H1 (cell line): ENCODE results near the gene ADGRD2. TPM values are rescaled to one million over a fixed set of nuclear protein-coding genes. Genes with fewer than 3 reads are reported as not detected.

Experiments used
- CTCF ChIA-PET: fragments of 300-600 bp; sonication (Branson Sonifier 250); formaldehyde crosslinking; loops from one replicate; lab custom pipeline; 2021; ENCODE audit not compliant: partially characterized antibody; lab: Charles Lee
- POLR2A ChIA-PET: fragments of 300-600 bp; sonication (Branson Sonifier 250); formaldehyde crosslinking; loops from one replicate; lab custom pipeline; 2021; ENCODE audit warnings: inconsistent platforms; ENCODE audit not compliant: partially characterized antibody; lab: Charles Lee
- DNase-seq, 2 experiments: peaks; one replicate each; pipeline versions ENCODE4 v3.0.0 to v3.0.0-alpha.2; 2010 to 2022; ENCODE audit warnings: low spot score in 2 of 2, low read depth in 1 of 2, mixed read lengths in 1 of 2
- FAIRE-seq: peaks from 2 replicates; lab custom pipeline; 2011; peaks lifted over from hg19 to GRCh38; lab: Jason Lieb, UNC
- H2AFZ ChIP-seq: 2 replicates; pipeline ENCODE4 v1.8.1; 2012; ENCODE audit warnings: low read length, inconsistent platforms
- H2AK5ac ChIP-seq: 2 replicates; pipeline ENCODE4 v1.6.1; 2013; ENCODE audit warnings: low read depth, low read length
- H2BK120ac ChIP-seq: replicated peaks from 2 replicates; pipeline ENCODE3; 2013; ENCODE audit warnings: low read depth, low read length, inconsistent platforms
- H2BK12ac ChIP-seq: 2 replicates; pipeline ENCODE4 v1.6.1; 2013; ENCODE audit warnings: low read depth, low read length
- H2BK15ac ChIP-seq: 2 replicates; pipeline ENCODE4 v1.6.1; 2013; ENCODE audit warnings: low read length
- H2BK20ac ChIP-seq: 2 replicates; pipeline ENCODE4 v1.6.1; 2013; ENCODE audit warnings: low read length
- H2BK5ac ChIP-seq: 2 replicates; pipeline ENCODE4 v1.6.1; 2013; ENCODE audit warnings: low read depth, low read length
- H3K14ac ChIP-seq: 2 replicates; pipeline ENCODE4 v1.6.1; 2013; ENCODE audit warnings: inconsistent platforms; ENCODE audit not compliant: insufficient read length
- H3K18ac ChIP-seq: 2 replicates; pipeline ENCODE4 v1.6.1; 2013; ENCODE audit warnings: low read length; ENCODE audit errors: extremely low read depth
- H3K23ac ChIP-seq: 2 replicates; pipeline ENCODE4 v1.6.1; 2013; ENCODE audit warnings: inconsistent platforms; ENCODE audit not compliant: insufficient read length
- H3K23me2 ChIP-seq: 2 replicates; pipeline ENCODE4 v1.6.1; 2013; ENCODE audit warnings: low read depth, low read length
- H3K27ac ChIP-seq: 2 replicates; pipeline ENCODE4 v1.6.1; 2011; ENCODE audit warnings: low read depth, low read length, inconsistent platforms
- H3K27me3 ChIP-seq, 4 experiments: replicated peaks in 1 of 4; 1 replicate in 1 of 4; 2 replicates in 3 of 4; pipeline versions ENCODE4 v1.6.1 to v1.8.1; 2011 to 2013; ENCODE audit warnings: low read length in 3 of 4, mild to moderate bottlenecking in 3 of 4, inconsistent platforms in 2 of 4, mixed read lengths in 2 of 4, moderate library complexity in 1 of 4; ENCODE audit not compliant: control insufficient read depth in 3 of 4, insufficient read depth in 3 of 4; ENCODE audit errors: extremely low read depth in 1 of 4
- H3K36me3 ChIP-seq, 4 experiments: 2 replicates each; pipeline versions ENCODE4 v1.6.1 to v1.8.1; 2011 to 2013; ENCODE audit warnings: mild to moderate bottlenecking in 4 of 4, low read length in 3 of 4, moderate library complexity in 2 of 4, control low read depth in 1 of 4, inconsistent platforms in 1 of 4; ENCODE audit not compliant: insufficient read depth in 4 of 4, control insufficient read depth in 2 of 4
- H3K4ac ChIP-seq: replicated peaks from 2 replicates; pipeline ENCODE3; 2013; ENCODE audit warnings: low read length, low read depth, mixed read lengths, inconsistent platforms; ENCODE audit not compliant: insufficient read length
- H3K4me1 ChIP-seq, 4 experiments: replicated peaks in 1 of 4; 1 replicate in 1 of 4; 2 replicates in 3 of 4; pipeline versions ENCODE4 v1.6.1 to v1.8.1; 2011 to 2013; ENCODE audit warnings: low read length in 3 of 4, inconsistent platforms in 2 of 4, mixed read lengths in 1 of 4; ENCODE audit not compliant: insufficient read depth in 4 of 4, control insufficient read depth in 3 of 4
- H3K4me2 ChIP-seq, 2 experiments: 2 replicates each; pipeline versions ENCODE4 v1.6.1 to v1.8.1; 2011 to 2013; ENCODE audit warnings: low read depth in 2 of 2, low read length in 2 of 2, control low read depth in 1 of 2, inconsistent platforms in 1 of 2, mild to moderate bottlenecking in 1 of 2; ENCODE audit not compliant: insufficient read depth in 1 of 2
- H3K4me3 ChIP-seq, 4 experiments: fragments of 200-600, 300-600 bp in 1 of 4; sonication (generic), shearing (Covaris generic), sonication (Bioruptor Twin) in 1 of 4; 2 replicates each; pipeline versions ENCODE4 v1.5.1 to v1.8.1; 2011 to 2016; ENCODE audit warnings: low read length in 4 of 4, low read depth in 3 of 4, control low read depth in 2 of 4, inconsistent platforms in 2 of 4, mild to moderate bottlenecking in 2 of 4, mixed read lengths in 1 of 4, moderate library complexity in 1 of 4; ENCODE audit not compliant: insufficient read depth in 2 of 4; ENCODE audit errors: extremely low read depth in 1 of 4
- H3K56ac ChIP-seq: replicated peaks from 2 replicates; pipeline ENCODE3; 2013; ENCODE audit warnings: low read depth, mild to moderate bottlenecking, mixed read lengths, low read length, inconsistent platforms; ENCODE audit not compliant: insufficient read length
- H3K79me1 ChIP-seq: 2 replicates; pipeline ENCODE4 v1.6.1; 2013; ENCODE audit warnings: low read depth, low read length, control low read depth
- H3K79me2 ChIP-seq, 2 experiments: 2 replicates each; pipeline versions ENCODE4 v1.6.1 to v1.8.1; 2012 to 2013; ENCODE audit warnings: low read length in 2 of 2, mild to moderate bottlenecking in 2 of 2, inconsistent platforms in 1 of 2; ENCODE audit not compliant: insufficient read depth in 2 of 2, control insufficient read depth in 1 of 2
- H3K9ac ChIP-seq, 4 experiments: replicated peaks in 1 of 4; 1 replicate in 1 of 4; 2 replicates in 3 of 4; pipeline versions ENCODE4 v1.6.1 to v1.8.1; 2011 to 2013; ENCODE audit warnings: low read depth in 3 of 4, low read length in 3 of 4, control low read depth in 2 of 4, mild to moderate bottlenecking in 2 of 4, moderate library complexity in 2 of 4, inconsistent platforms in 1 of 4; ENCODE audit errors: extremely low read depth in 1 of 4
- H3K9me3 ChIP-seq, 2 experiments: 2 replicates each; pipeline versions ENCODE4 v1.6.1 to v1.8.1; 2012 to 2013; ENCODE audit warnings: mild to moderate bottlenecking in 2 of 2, moderate library complexity in 2 of 2, control low read depth in 1 of 2, inconsistent platforms in 1 of 2, low read depth in 1 of 2, low read length in 1 of 2, mixed read lengths in 1 of 2; ENCODE audit not compliant: insufficient read depth in 2 of 2
- H4K20me1 ChIP-seq, 2 experiments: replicated peaks in 1 of 2; 2 replicates each; pipeline versions ENCODE3 to v1.8.1; 2011 to 2013; ENCODE audit warnings: inconsistent platforms in 2 of 2, low read length in 2 of 2, mild to moderate bottlenecking in 1 of 2; ENCODE audit not compliant: insufficient read depth in 2 of 2, control insufficient read depth in 1 of 2
- H4K5ac ChIP-seq: 2 replicates; pipeline ENCODE4 v1.6.1; 2013; ENCODE audit warnings: low read length, low read depth, mixed read lengths, inconsistent platforms; ENCODE audit not compliant: insufficient read length
- H4K8ac ChIP-seq: 2 replicates; pipeline ENCODE4 v1.8.0; 2013; ENCODE audit warnings: mild to moderate bottlenecking, moderate library complexity, low read length, inconsistent platforms; ENCODE audit not compliant: insufficient read depth; ENCODE audit errors: extremely low read depth
- H4K91ac ChIP-seq: replicated peaks from 2 replicates; pipeline ENCODE3; 2013; ENCODE audit warnings: low read length, mixed read lengths, inconsistent platforms; ENCODE audit not compliant: insufficient read length
- EGR1 ChIP-seq: IDR thresholded peaks from 2 replicates; pipeline ENCODE4 v1.6.1; 2011; ENCODE audit warnings: low read depth, low read length, borderline replicate concordance
- GTF2F1 ChIP-seq: IDR thresholded peaks from 2 replicates; pipeline ENCODE4 v1.6.1; 2012; ENCODE audit warnings: low read depth, low read length, improper control_type of control experiment, borderline replicate concordance
- HDAC2 ChIP-seq, 2 experiments: fragments of 300-600 bp in 1 of 2; sonication (generic) in 1 of 2; IDR thresholded peaks; 2 replicates each; pipeline ENCODE4 v1.6.1; 2011 to 2012; ENCODE audit warnings: low read depth in 2 of 2, low read length in 2 of 2, mild to moderate bottlenecking in 2 of 2, moderate library complexity in 2 of 2, borderline replicate concordance in 1 of 2, inconsistent platforms in 1 of 2
- JUN ChIP-seq: IDR thresholded peaks from 2 replicates; pipeline ENCODE4 v1.6.1; 2011; ENCODE audit warnings: low read depth, mild to moderate bottlenecking, improper control_type of control experiment, low read length
- JUND ChIP-seq: IDR thresholded peaks from 2 replicates; pipeline ENCODE4 v1.6.1; 2011; ENCODE audit warnings: mild to moderate bottlenecking, improper control_type of control experiment, low read length
- RAD21 ChIP-seq, 2 experiments: IDR thresholded peaks in 1 of 2; conservative IDR thresholded peaks in 1 of 2; 2 replicates each; pipeline ENCODE4 v1.6.1; 2011; ENCODE audit warnings: low read depth in 2 of 2, low read length in 2 of 2, improper control_type of control experiment in 1 of 2, inconsistent platforms in 1 of 2, mild to moderate bottlenecking in 1 of 2, moderate library complexity in 1 of 2
- SIX5 ChIP-seq: IDR thresholded peaks from 2 replicates; pipeline ENCODE4 v1.6.1; 2011; ENCODE audit warnings: mild to moderate bottlenecking, low read depth, low read length
- SRF ChIP-seq: IDR thresholded peaks from 2 replicates; pipeline ENCODE4 v1.6.1; 2011; ENCODE audit warnings: mild to moderate bottlenecking, low read depth, low read length, moderate library complexity
- SUZ12 ChIP-seq: fragments of 200-600 bp; sonication (generic); IDR thresholded peaks from 2 replicates; pipeline ENCODE4 v1.6.1; 2012; ENCODE audit warnings: mild to moderate bottlenecking, inconsistent platforms, low read length, moderate library complexity, mixed read lengths
- TBP ChIP-seq: IDR thresholded peaks from 2 replicates; pipeline ENCODE4 v1.6.1; 2011; ENCODE audit warnings: low read depth, low read length, improper control_type of control experiment
- WGBS, 2 experiments: shearing (Covaris generic) in 1 of 2; methylation state at CpG; one replicate each; pipeline versions ENCODE4 v1.1.6 to v1.1.7; 2013 to 2015; ENCODE audit warnings: low lambda C conversion rate in 2 of 2, mixed read lengths in 2 of 2, inconsistent platforms in 1 of 2, low coverage in 1 of 2, missing lambda C conversion rate in 1 of 2; ENCODE audit not compliant: insufficient replicate concordance in 2 of 2, insufficient coverage in 1 of 2, insufficient read length in 1 of 2; ENCODE audit errors: extremely low coverage in 1 of 2, missing lambda C conversion rate in 1 of 2; 5-methylcytosine and 5-hydroxymethylcytosine counted together
- polyA plus RNA-seq, 7 experiments: library from polyadenylated mRNA; depleted of rRNA in 3 of 7; stranded (reverse) in 5 of 7; unstranded in 2 of 7; fragments of >200 nt in 5 of 7; fragments of 200-250 nt in 2 of 7; gene quantifications; 1 replicate in 5 of 7; 2 replicates in 1 of 7; 4 replicates in 1 of 7; pipeline versions ENCODE4 v1.2.1 to v1.2.3, GENCODE V29; 2011 to 2013; ENCODE audit warnings: missing spikeins in 2 of 7, mixed read lengths in 2 of 7
- total RNA-seq: library from RNA; stranded (reverse); fragmentation: NEBNext Ultra II Directional; extraction: Animal tissue kit (Norgen Biotek cat#: 25700); gene quantifications from 2 replicates; pipeline ENCODE4 v1.2.1, GENCODE V29; 2021

The ADGRD2 gene
- total and polyA plus RNA-seq, 2 of the 8 experiments (the other 6 are each of a cell fraction or from before 2014, with no cell fraction given): 0.41 to 1.4 TPM

GRCh38 chr9:124506433-124506832, 56.2 kb downstream of the ADGRD2 start:
- no peak overlapping the region for H3K9ac ChIP-seq
- no peaks in the 10 kb centered on the region for H3K79me1 ChIP-seq
- FAIRE-seq (no peak), DNase-seq (peak in 1 of 2 experiments; percentile 51)
- no peak overlapping the region for H3K14ac ChIP-seq
- 0 out of 2 replicates have a peak overlapping the region, but pooled peaks have one; percentile 5 for H2BK5ac ChIP-seq
- H3K23me2 ChIP-seq: peaks cover 7% of the 10 kb centered on the region; the same call in 1 of the 2 replicates
- peaks cover 0 to 2% of the 10 kb centered on the region in 2 experiments for H4K20me1 ChIP-seq
- no peak overlapping the region for H3K23ac ChIP-seq
- no peaks in the 10 kb centered on the region; a peak in 1 of 4 replicates for H3K9me3 ChIP-seq
- no peak overlapping the region for H2BK15ac ChIP-seq
- no peak overlapping the region for H4K5ac ChIP-seq
- peak overlapping the region; percentile 51; the same call in 1 of the 2 replicates for H3K18ac ChIP-seq
- H2BK12ac ChIP-seq: peak overlapping the region; percentile 84; the same call in 1 of the 2 replicates
- no peak overlapping the region for H2AK5ac ChIP-seq
- no peak overlapping the region for H2BK120ac ChIP-seq
- no peak overlapping the region for H3K4ac ChIP-seq
- peaks cover 0 to 20% (median 10%) of the 10 kb centered on the region in 4 experiments; a peak in 6 of 7 replicates for H3K4me1 ChIP-seq
- peak overlapping the region; percentile 72; the same call in 1 of the 2 replicates for H2BK20ac ChIP-seq
- no peaks in the 10 kb centered on the region for H3K79me2 ChIP-seq
- peaks cover 39 to 52% (median 48%) of the 10 kb centered on the region in 4 experiments for H3K27me3 ChIP-seq
- peaks cover 0 to 8% (median 0%) of the 10 kb centered on the region in 4 experiments; a peak in 1 of 8 replicates for H3K36me3 ChIP-seq
- H2AFZ ChIP-seq: no peak overlapping the region
- H4K8ac ChIP-seq: no peak overlapping the region
- ChIA-PET CTCF (interaction anchor here (0.7 to 2.0 kb wide), 11 partner anchors 12 to 237 kb away, joined by 3 to 12 read pairs (median 6); no protein-coding TSS in a partner anchor), POLR2A (interaction anchor here (1.1 to 2.0 kb wide), 3 partner anchors 12 to 22 kb away, joined by 4 to 6 read pairs (median 4); no protein-coding TSS in a partner anchor)
- no peak overlapping the region for H3K4me3 ChIP-seq
- H4K91ac ChIP-seq: peak overlapping the region; percentile 54
- H3K27ac ChIP-seq: no peak overlapping the region
- TF ChIP-seq EGR1 (no peak), HDAC2 (IDR thresholded peaks at IDR 0.05; ENCODE audit: borderline replicate concordance in 1 of 2, low read depth in 2 of 2, low read length in 2 of 2) (no peak), SIX5 (no peak), TBP (no peak), JUN (no peak), JUND (no peak), RAD21 (IDR thresholded peaks at IDR 0.05 in 1 of 2, conservative IDR thresholded peaks at IDR 0.05 in 1 of 2; ENCODE audit: low read depth in 2 of 2, low read length in 2 of 2) (no peak), SRF (no peak), GTF2F1 (no peak), SUZ12 (no peak)
- no peak overlapping the region for H3K56ac ChIP-seq
- 81% methylated on average over 8 of the region's 8 CpGs; no CpG with 5 or more reads in 1 of the 2 experiments for WGBS, 2 experiments
- H3K4me2 ChIP-seq: 0 out of 4 replicates have a peak overlapping the region, but pooled peaks of 1 of the 2 experiments have one; percentile 55
